Glutamatergic neuron (in vitro differentiated cells): ENCODE data around the gene LDAH. TPM values are rescaled to one million over a fixed set of nuclear protein-coding genes. Genes with fewer than 3 reads are reported as not detected.

Experiments used
- DNase-seq: peaks from one replicate; pipeline ENCODE4 v3.0.0; 2022
- H3K27ac Mint-ChIP-seq: one replicate; pipeline ENCODE4 v1.8.0; 2020; ENCODE audit warnings: mild to moderate bottlenecking, mixed read lengths, inconsistent platforms; ENCODE audit not compliant: unreplicated experiment
- H3K27me3 Mint-ChIP-seq: one replicate; pipeline ENCODE4 v1.8.0; 2020; ENCODE audit warnings: mild to moderate bottlenecking, moderate library complexity, mixed read lengths, inconsistent platforms; ENCODE audit not compliant: unreplicated experiment
- H3K36me3 Mint-ChIP-seq: one replicate; pipeline ENCODE4 v1.8.0; 2020; ENCODE audit warnings: mild to moderate bottlenecking, mixed read lengths, inconsistent platforms; ENCODE audit not compliant: unreplicated experiment
- H3K4me1 Mint-ChIP-seq: one replicate; pipeline ENCODE4 v1.8.0; 2020; ENCODE audit warnings: mild to moderate bottlenecking, low read depth, mixed read lengths, inconsistent platforms; ENCODE audit not compliant: unreplicated experiment
- H3K4me3 Mint-ChIP-seq: one replicate; pipeline ENCODE4 v1.8.0; 2020; ENCODE audit warnings: mild to moderate bottlenecking, mixed read lengths, inconsistent platforms; ENCODE audit not compliant: unreplicated experiment
- H3K9me3 Mint-ChIP-seq: one replicate; pipeline ENCODE4 v1.8.0; 2020; ENCODE audit warnings: mild to moderate bottlenecking, moderate library complexity, mixed read lengths, inconsistent platforms; ENCODE audit not compliant: unreplicated experiment
- CTCF ChIP-seq: fragments of 200-600 bp; sonication (generic); IDR thresholded peaks from one replicate; pipeline ENCODE4 v1.5.0; 2021; ENCODE audit not compliant: partially characterized antibody, unreplicated experiment
- total RNA-seq: library from RNA; stranded (reverse); fragmentation: NEBNext Ultra II Directional; extraction: Animal tissue kit (Norgen Biotek cat#: 25700); gene quantifications from one replicate; pipeline ENCODE4 v1.2.1, GENCODE V29; 2021; ENCODE audit not compliant: unreplicated experiment

The LDAH gene
- total RNA-seq, 1 donor from 2014 or later, result 33.7 TPM

- peaks cover 3% of the 10 kb centered on the region for H3K27me3 Mint-ChIP-seq
- no peak for DNase-seq
- no peak overlapping the region for H3K27ac Mint-ChIP-seq
- H3K4me3 Mint-ChIP-seq, result no peak overlapping the region
- no peaks in the 10 kb centered on the region for H3K4me1 Mint-ChIP-seq
- H3K36me3 Mint-ChIP-seq, result no peaks in the 10 kb centered on the region
- TF ChIP-seq CTCF, result no peak
- no peaks in the 10 kb centered on the region for H3K9me3 Mint-ChIP-seq
These were observed 138.3 kb downstream of the LDAH start for GRCh38 chr2:20684581-20685063.

- Mint-ChIP-seq H3K9me3 (no peaks in the 10 kb centered on the region), H3K27me3 (peaks cover 3% of the 10 kb centered on the region), H3K36me3 (no peaks in the 10 kb centered on the region), H3K4me1 (no peaks in the 10 kb centered on the region), H3K4me3 (no peak overlapping the region), H3K27ac (no peak overlapping the region)
- TF ChIP-seq CTCF, result peak; percentile 37
- DNase-seq, result peak; percentile 48
These were observed 140.6 kb downstream of the LDAH start for GRCh38 chr2:20682167-20682920.

- TF ChIP-seq CTCF, result no peak
- H3K4me1 Mint-ChIP-seq, result no peaks in the 10 kb centered on the region
- DNase-seq, result no peak
- H3K36me3 Mint-ChIP-seq, result no peaks in the 10 kb centered on the region
- H3K27ac Mint-ChIP-seq, result no peak overlapping the region
- H3K9me3 Mint-ChIP-seq, result no peaks in the 10 kb centered on the region
- peaks cover 3% of the 10 kb centered on the region for H3K27me3 Mint-ChIP-seq
- H3K4me3 Mint-ChIP-seq, result no peak overlapping the region
These were observed 142.0 kb downstream of the LDAH start for GRCh38 chr2:20680744-20681375.

- no peaks in the 10 kb centered on the region for H3K36me3 Mint-ChIP-seq
- peaks cover 2% of the 10 kb centered on the region for H3K9me3 Mint-ChIP-seq
- H3K4me1 Mint-ChIP-seq, result peaks cover 2% of the 10 kb centered on the region
- no peak for TF ChIP-seq CTCF
- no peak overlapping the region for H3K4me3 Mint-ChIP-seq
- peaks cover 6% of the 10 kb centered on the region for H3K27me3 Mint-ChIP-seq
- DNase-seq, result no peak
- no peak overlapping the region for H3K27ac Mint-ChIP-seq
These were observed 144.1 kb downstream of the LDAH start for GRCh38 chr2:20678780-20679179.

- TF ChIP-seq CTCF, result no peak
- Mint-ChIP-seq H3K4me3 (no peak overlapping the region), H3K27ac (no peak overlapping the region), H3K27me3 (peaks cover 6% of the 10 kb centered on the region), H3K4me1 (peaks cover 2% of the 10 kb centered on the region), H3K9me3 (peaks cover 3% of the 10 kb centered on the region), H3K36me3 (no peaks in the 10 kb centered on the region)
- DNase-seq, result no peak
These were observed 144.9 kb downstream of the LDAH start for GRCh38 chr2:20678086-20678395.
